ENCODE results near the gene SLC9A2.

GRCh38 chr2:102636283-102636907 lies 17.0 kb downstream of the SLC9A2 start:
- TF ChIP-seq CTCF (IDR thresholded peaks at IDR 0.05) (no peak), EZH2 (IDR thresholded peaks at IDR 0.05; ENCODE audit: borderline replicate concordance, insufficient read depth, low read depth, low read length, poor library complexity, severe bottlenecking) (no peak)

Measured in B cell (primary cell).